GM12878 (cell line): ENCODE measurements around the gene KRT73. TPM values are rescaled to one million over a fixed set of nuclear protein-coding genes. Genes with fewer than 3 reads are reported as not detected.

Experiments
- polyA plus RNA-seq, 11 experiments: library from polyadenylated mRNA; depleted of rRNA in 4 of 11; unstranded in 6 of 11; stranded (reverse) in 5 of 11; fragments of >200 nt; fragmentation: Nextera tagmentation in 4 of 11; fragmentation: Illumina TruSeq in 1 of 11; extraction: Ambion mirVana in 4 of 11; extraction: Trizol in 1 of 11; gene quantifications; 1 replicate in 1 of 11; 2 replicates in 10 of 11; pipeline versions ENCODE4 v1.2.1 to v1.2.3, GENCODE V29; 2011 to 2016; ENCODE audit warnings: inconsistent platforms in 2 of 11, missing spikeins in 2 of 11, low read depth in 1 of 11
- total RNA-seq, 4 experiments: library from RNA; depleted of rRNA in 3 of 4; stranded (reverse); fragments of >200 nt in 3 of 4; fragmentation: Illumina TruSeq in 1 of 4; extraction: Trizol in 1 of 4; gene quantifications; 2 replicates each; pipeline versions ENCODE4 v1.2.1 to v1.2.3, GENCODE V29; 2013 to 2021

KRT73 gene
- total and polyA plus RNA-seq, 10 of the 15 experiments (the other 5 are each of a cell fraction or from before 2014, with no cell fraction given) = not detected

Other genes starting within 250 kb of the KRT73 start
Only the 7 nearest of the 18 such genes appear.
- gene KRT5, start 98.2 kb downstream of the KRT73 start, total RNA-seq (2014; rRNA removed) = not detected in 2 replicates
- gene KRT5, start 98.2 kb downstream of the KRT73 start, total RNA-seq (2014; rRNA removed; fragmentation: Illumina TruSeq; extraction: Trizol) = not detected in 2 replicates
- gene KRT5, start 98.2 kb downstream of the KRT73 start, total RNA-seq (2021) = not detected in 2 replicates
- gene KRT5, start 98.2 kb downstream of the KRT73 start, polyA plus RNA-seq (2011; rRNA removed) = 0.23 and 1.6 TPM in 2 replicates
- not detected in 2 replicates for gene KRT5, start 98.2 kb downstream of the KRT73 start, polyA plus RNA-seq (2014; fragmentation: Illumina TruSeq; extraction: Trizol)
- gene KRT5, start 98.2 kb downstream of the KRT73 start, polyA plus RNA-seq (2014; fragmentation: Nextera tagmentation; extraction: Ambion mirVana) = not detected
- not detected in 2 replicates for gene KRT5, start 98.2 kb downstream of the KRT73 start, polyA plus RNA-seq (2014; rRNA removed)
- gene KRT5, start 98.2 kb downstream of the KRT73 start, polyA plus RNA-seq (2016; fragmentation: Nextera tagmentation; extraction: Ambion mirVana) = not detected
- gene KRT71, start 65.4 kb downstream of the KRT73 start, total RNA-seq (2014; rRNA removed) = not detected in 2 replicates
- not detected in 2 replicates for gene KRT71, start 65.4 kb downstream of the KRT73 start, total RNA-seq (2014; rRNA removed; fragmentation: Illumina TruSeq; extraction: Trizol)
- gene KRT71, start 65.4 kb downstream of the KRT73 start, total RNA-seq (2021) = not detected in 2 replicates
- not detected in 2 replicates for gene KRT71, start 65.4 kb downstream of the KRT73 start, polyA plus RNA-seq (2011; rRNA removed)
- not detected in 2 replicates for gene KRT71, start 65.4 kb downstream of the KRT73 start, polyA plus RNA-seq (2014; fragmentation: Illumina TruSeq; extraction: Trizol)
- gene KRT71, start 65.4 kb downstream of the KRT73 start, polyA plus RNA-seq (2014; fragmentation: Nextera tagmentation; extraction: Ambion mirVana) = not detected
- gene KRT71, start 65.4 kb downstream of the KRT73 start, polyA plus RNA-seq (2014; rRNA removed) = not detected in 2 replicates
- gene KRT71, start 65.4 kb downstream of the KRT73 start, polyA plus RNA-seq (2016; fragmentation: Nextera tagmentation; extraction: Ambion mirVana) = not detected
- not detected in 2 replicates for gene KRT74, start 44.7 kb downstream of the KRT73 start, total RNA-seq (2014; rRNA removed)
- gene KRT74, start 44.7 kb downstream of the KRT73 start, total RNA-seq (2014; rRNA removed; fragmentation: Illumina TruSeq; extraction: Trizol) = not detected in 2 replicates
- gene KRT74, start 44.7 kb downstream of the KRT73 start, total RNA-seq (2021) = not detected in 2 replicates
- gene KRT74, start 44.7 kb downstream of the KRT73 start, polyA plus RNA-seq (2011; rRNA removed) = not detected in 2 replicates
- not detected in 2 replicates for gene KRT74, start 44.7 kb downstream of the KRT73 start, polyA plus RNA-seq (2014; fragmentation: Illumina TruSeq; extraction: Trizol)
- gene KRT74, start 44.7 kb downstream of the KRT73 start, polyA plus RNA-seq (2014; fragmentation: Nextera tagmentation; extraction: Ambion mirVana) = not detected
- gene KRT74, start 44.7 kb downstream of the KRT73 start, polyA plus RNA-seq (2014; rRNA removed) = not detected in 2 replicates
- not detected for gene KRT74, start 44.7 kb downstream of the KRT73 start, polyA plus RNA-seq (2016; fragmentation: Nextera tagmentation; extraction: Ambion mirVana)
- gene KRT72, start 17.1 kb downstream of the KRT73 start, total RNA-seq (2014; rRNA removed) = not detected in 2 replicates
- gene KRT72, start 17.1 kb downstream of the KRT73 start, total RNA-seq (2014; rRNA removed; fragmentation: Illumina TruSeq; extraction: Trizol) = not detected in 2 replicates
- not detected in 2 replicates for gene KRT72, start 17.1 kb downstream of the KRT73 start, total RNA-seq (2021)
- not detected in 2 replicates for gene KRT72, start 17.1 kb downstream of the KRT73 start, polyA plus RNA-seq (2011; rRNA removed)
- gene KRT72, start 17.1 kb downstream of the KRT73 start, polyA plus RNA-seq (2014; fragmentation: Illumina TruSeq; extraction: Trizol) = not detected in 2 replicates
- not detected for gene KRT72, start 17.1 kb downstream of the KRT73 start, polyA plus RNA-seq (2014; fragmentation: Nextera tagmentation; extraction: Ambion mirVana)
- gene KRT72, start 17.1 kb downstream of the KRT73 start, polyA plus RNA-seq (2014; rRNA removed) = not detected in 2 replicates
- gene KRT72, start 17.1 kb downstream of the KRT73 start, polyA plus RNA-seq (2016; fragmentation: Nextera tagmentation; extraction: Ambion mirVana) = not detected
- gene KRT2, start 33.7 kb upstream of the KRT73 start, total RNA-seq (2014; rRNA removed) = not detected in 2 replicates
- not detected in 2 replicates for gene KRT2, start 33.7 kb upstream of the KRT73 start, total RNA-seq (2014; rRNA removed; fragmentation: Illumina TruSeq; extraction: Trizol)
- gene KRT2, start 33.7 kb upstream of the KRT73 start, total RNA-seq (2021) = 0.08 TPM in 1 of 2 replicates, not detected in the other
- 0.12 TPM in 1 of 2 replicates, not detected in the other for gene KRT2, start 33.7 kb upstream of the KRT73 start, polyA plus RNA-seq (2011; rRNA removed)
- not detected in 2 replicates for gene KRT2, start 33.7 kb upstream of the KRT73 start, polyA plus RNA-seq (2014; fragmentation: Illumina TruSeq; extraction: Trizol)
- not detected for gene KRT2, start 33.7 kb upstream of the KRT73 start, polyA plus RNA-seq (2014; fragmentation: Nextera tagmentation; extraction: Ambion mirVana)
- gene KRT2, start 33.7 kb upstream of the KRT73 start, polyA plus RNA-seq (2014; rRNA removed) = not detected in 2 replicates
- gene KRT2, start 33.7 kb upstream of the KRT73 start, polyA plus RNA-seq (2016; fragmentation: Nextera tagmentation; extraction: Ambion mirVana) = not detected
- not detected in 2 replicates for gene KRT1, start 61.8 kb upstream of the KRT73 start, total RNA-seq (2014; rRNA removed)
- not detected in 2 replicates for gene KRT1, start 61.8 kb upstream of the KRT73 start, total RNA-seq (2014; rRNA removed; fragmentation: Illumina TruSeq; extraction: Trizol)
- not detected in 2 replicates for gene KRT1, start 61.8 kb upstream of the KRT73 start, total RNA-seq (2021)
- gene KRT1, start 61.8 kb upstream of the KRT73 start, polyA plus RNA-seq (2011; rRNA removed) = not detected in 2 replicates
- gene KRT1, start 61.8 kb upstream of the KRT73 start, polyA plus RNA-seq (2014; fragmentation: Illumina TruSeq; extraction: Trizol) = 0.13 TPM in 1 of 2 replicates, not detected in the other
- not detected for gene KRT1, start 61.8 kb upstream of the KRT73 start, polyA plus RNA-seq (2014; fragmentation: Nextera tagmentation; extraction: Ambion mirVana)
- gene KRT1, start 61.8 kb upstream of the KRT73 start, polyA plus RNA-seq (2014; rRNA removed) = not detected in 2 replicates
- not detected for gene KRT1, start 61.8 kb upstream of the KRT73 start, polyA plus RNA-seq (2016; fragmentation: Nextera tagmentation; extraction: Ambion mirVana)
- gene KRT77, start 85.0 kb upstream of the KRT73 start, total RNA-seq (2014; rRNA removed) = not detected in 2 replicates
- gene KRT77, start 85.0 kb upstream of the KRT73 start, total RNA-seq (2014; rRNA removed; fragmentation: Illumina TruSeq; extraction: Trizol) = not detected in 2 replicates
- gene KRT77, start 85.0 kb upstream of the KRT73 start, total RNA-seq (2021) = not detected in 2 replicates
- gene KRT77, start 85.0 kb upstream of the KRT73 start, polyA plus RNA-seq (2011; rRNA removed) = not detected in 2 replicates
- gene KRT77, start 85.0 kb upstream of the KRT73 start, polyA plus RNA-seq (2014; fragmentation: Illumina TruSeq; extraction: Trizol) = not detected in 2 replicates
- not detected for gene KRT77, start 85.0 kb upstream of the KRT73 start, polyA plus RNA-seq (2014; fragmentation: Nextera tagmentation; extraction: Ambion mirVana)
- not detected in 2 replicates for gene KRT77, start 85.0 kb upstream of the KRT73 start, polyA plus RNA-seq (2014; rRNA removed)
- not detected for gene KRT77, start 85.0 kb upstream of the KRT73 start, polyA plus RNA-seq (2016; fragmentation: Nextera tagmentation; extraction: Ambion mirVana)